DMS153 treated with DMSO at 0.1 percent for 48 hours (cell line): ENCODE measurements around the gene NRXN2.
"Not testable (repeated sequence)": the region's sequence is repeated elsewhere in the genome, so short reads cannot be mapped to it uniquely, and the experiment has no call there.

ENCODE experiments used
- DNase-seq: peaks from one replicate; lab custom pipeline; 2025; ENCODE audit not compliant: unreplicated experiment; lab: John Stamatoyannopoulos, UW

NRXN2 gene

DNA sequence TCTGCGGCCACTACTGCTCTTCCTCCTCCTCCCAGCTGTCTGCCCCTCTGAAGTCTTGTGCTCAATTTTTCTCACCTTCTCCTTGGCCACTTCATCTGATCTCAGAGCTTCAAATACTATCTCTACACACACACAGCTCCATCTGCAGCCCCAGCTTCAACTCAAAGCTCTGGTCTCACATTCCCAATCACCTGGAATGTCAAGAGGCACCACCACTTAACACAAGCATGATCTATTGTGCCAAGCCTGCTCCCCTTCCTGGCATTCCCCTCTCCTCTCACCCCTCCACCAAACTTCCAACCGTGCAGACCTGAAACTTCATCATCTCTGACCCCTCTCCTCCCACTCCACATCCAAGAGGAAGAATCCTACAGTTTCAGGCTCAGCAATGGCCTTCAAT lies 17.5 kb downstream of the NRXN2 start:
- no peak for DNase-seq

DNA sequence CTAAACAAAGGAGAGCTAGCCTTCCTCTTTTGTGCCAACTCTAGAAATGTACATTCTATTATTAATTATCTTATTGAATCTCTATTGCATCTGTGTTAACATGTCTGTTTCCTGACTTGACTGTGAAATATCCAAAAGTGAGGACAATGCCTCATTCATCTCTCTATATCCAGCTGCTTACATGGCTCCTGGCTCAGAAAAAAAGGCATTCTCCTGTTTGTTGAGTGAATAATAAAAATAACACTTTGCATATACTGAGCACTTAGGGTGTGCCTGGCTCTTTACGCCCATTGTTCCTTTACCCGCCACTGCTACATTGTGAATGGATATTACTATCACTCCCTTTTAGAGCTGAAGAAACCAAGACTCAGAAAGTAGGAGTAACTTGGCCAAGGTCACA lies 19.9 kb downstream of the NRXN2 start:
- no peak for DNase-seq

DNA sequence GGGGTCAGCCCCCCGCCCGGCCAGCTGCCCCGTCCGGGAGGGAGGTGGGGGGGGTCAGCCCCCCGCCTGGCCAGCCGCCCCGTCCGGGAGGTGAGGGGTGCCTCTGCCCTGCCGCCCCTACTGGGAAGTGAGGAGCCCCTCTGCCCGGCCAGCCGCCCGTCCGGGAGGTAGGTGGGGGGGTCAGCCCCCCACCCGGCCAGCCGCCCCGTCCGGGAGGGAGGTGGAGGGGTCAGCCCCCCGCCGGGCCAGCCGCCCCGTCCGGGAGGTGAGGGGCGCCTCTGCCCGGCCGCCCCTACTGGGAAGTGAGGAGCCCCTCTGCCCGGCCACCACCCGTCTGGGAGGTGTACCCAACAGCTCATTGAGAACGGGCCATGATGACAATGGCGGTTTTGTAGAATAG lies 21.0 kb downstream of the NRXN2 start:
- DNase-seq, result not testable (repeated sequence)

DNA sequence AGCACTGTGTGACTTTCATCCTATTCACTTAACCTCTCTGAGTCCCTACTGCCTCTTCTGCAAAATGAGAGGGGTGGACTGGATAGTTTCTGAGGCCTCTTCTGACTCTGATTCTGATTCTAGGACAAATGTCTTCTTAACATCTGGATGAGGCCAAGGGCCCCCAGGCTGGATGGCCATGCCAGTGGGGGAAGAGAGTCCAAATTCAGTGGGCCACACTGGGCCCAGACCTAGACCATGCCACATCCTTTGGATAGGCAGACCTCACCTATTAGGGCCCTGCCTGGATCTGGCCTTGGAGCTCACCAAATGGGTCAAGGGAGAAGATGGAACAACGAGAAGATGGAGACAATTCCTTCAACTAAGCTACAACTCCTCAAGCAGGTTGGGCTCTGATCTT lies 24.6 kb downstream of the NRXN2 start:
- DNase-seq, result no peak

DNA sequence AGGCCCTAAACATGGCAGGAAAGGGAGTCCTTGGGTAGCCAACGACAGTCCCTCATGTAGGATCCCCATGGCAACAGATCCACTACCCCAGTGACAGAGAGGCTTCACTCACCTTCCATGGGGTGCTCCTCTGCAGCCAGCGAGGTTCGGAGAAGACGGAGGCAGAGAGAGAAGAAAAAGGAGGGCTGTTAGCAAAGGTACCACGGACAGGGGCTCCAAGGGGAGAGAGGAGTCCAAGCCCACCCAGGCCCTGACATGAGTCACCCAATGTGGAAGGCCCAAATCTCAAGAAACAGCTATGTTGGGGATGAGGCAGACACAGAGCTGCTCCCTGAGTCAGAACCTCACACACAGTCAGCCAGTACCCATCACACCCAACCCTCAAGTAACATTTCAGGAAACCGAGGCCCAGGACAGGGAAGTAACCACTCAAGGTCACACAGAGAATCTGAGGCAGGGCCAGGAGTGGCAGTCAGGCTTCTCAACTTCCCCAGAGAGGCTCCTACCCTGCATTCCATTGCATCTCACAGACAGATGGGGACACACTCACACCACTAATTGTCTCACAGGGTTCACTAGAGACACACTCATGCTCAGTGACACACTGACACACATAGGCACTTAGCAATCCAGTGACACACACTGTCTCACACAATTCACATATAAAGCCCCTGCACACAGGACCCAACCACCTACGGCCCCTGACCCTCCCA lies 25.2 kb downstream of the NRXN2 start:
- DNase-seq, result no peak

DNA sequence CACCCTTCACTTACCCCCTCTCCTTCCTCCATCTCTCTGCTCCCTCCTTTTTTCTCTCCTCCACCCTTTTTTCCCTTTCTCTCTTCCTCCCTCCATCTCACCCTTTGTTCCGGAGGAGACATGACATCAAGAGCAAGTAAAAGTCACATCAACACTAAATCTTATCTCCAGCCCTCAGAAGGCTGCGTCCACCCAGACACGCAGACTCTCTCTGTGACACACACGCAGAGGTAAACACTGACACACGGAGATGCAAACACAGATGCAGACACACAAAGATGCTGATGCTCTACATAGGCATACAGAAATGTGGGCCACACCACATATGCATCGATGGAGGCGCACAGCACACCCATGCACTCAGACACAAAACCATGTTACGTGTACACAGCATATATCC lies 27.0 kb downstream of the NRXN2 start:
- DNase-seq, result no peak

DNA sequence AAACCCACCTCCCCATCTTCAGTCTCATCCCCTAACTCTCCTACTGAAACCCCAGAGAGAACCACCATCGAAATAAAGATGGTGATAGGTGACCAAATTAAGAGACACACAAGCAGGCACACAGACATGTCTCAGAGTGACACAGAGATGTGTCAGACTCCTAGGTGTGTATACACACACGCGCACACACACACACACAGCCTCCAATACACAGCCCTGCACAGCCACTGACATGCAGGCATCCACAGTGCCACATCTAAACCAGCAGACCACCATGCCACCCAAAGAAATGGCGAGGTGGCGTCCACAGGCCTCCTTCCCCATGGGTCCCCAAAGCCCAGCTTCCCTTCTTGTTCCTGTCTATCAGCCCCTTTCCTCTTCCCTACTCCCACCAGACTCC lies 27.4 kb downstream of the NRXN2 start:
- DNase-seq, result no peak

DNA sequence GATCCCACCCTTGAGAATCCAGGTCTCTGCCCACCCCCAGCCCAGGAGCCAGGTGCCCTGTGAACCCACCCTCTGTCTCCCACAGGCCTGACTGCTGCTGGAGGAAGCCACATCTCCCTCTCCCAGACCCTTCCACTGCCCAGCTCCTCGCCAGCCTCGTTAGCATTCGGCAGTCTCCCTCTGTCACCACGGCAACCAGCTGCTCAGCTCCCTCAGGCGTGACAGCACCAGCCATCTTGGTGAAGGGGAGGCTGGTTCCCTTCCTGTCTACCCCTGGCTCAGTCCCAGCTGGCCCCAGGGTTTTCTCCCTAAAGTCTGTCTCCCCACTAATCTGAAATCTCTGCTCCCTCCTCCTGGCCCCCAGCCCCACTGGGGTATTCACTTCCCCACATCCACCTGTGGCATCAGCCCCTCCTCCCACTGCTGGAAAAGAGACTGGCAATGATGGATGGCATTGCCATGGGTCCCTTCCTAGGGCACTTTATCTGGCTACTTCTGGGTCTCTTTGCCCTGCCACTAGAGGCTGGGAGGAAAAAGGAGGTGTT lies 28.1 kb downstream of the NRXN2 start:
- peak; percentile 11 for DNase-seq

DNA sequence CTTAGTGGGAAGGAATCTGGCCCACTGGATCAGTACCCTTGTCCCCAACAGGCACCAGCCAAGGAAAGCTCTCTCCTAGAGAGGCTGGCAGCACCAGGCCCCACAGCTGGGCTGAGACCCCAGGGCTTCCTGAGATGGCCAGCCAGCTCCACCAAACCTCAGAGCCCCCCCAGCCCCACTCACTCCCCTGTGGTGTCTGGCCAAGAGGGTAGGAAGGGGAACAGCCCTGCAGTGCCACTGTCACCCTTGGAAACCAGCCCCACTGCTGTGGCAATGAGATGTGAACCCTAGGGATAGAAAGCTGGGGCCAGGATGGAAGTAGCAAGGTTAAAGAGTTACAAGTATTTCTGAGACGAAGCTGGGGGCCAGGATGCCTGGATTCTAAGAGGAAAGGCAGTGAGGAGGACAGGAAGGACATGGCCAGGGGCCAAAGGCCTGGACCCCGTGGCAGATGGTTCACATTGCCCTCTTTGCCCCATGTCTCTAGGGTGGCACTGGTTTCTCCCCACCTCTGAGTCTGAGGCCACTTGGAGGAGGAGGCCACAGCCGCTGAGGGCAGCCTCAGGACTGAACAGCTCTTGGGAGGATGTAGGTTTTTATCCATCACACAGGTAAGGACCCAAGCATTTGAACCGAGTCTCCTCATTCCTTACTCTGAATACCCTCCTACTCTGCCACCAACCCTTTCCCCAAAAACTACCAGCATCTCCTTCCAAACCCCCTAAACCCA lies 28.8 kb downstream of the NRXN2 start:
- no peak for DNase-seq

DNA sequence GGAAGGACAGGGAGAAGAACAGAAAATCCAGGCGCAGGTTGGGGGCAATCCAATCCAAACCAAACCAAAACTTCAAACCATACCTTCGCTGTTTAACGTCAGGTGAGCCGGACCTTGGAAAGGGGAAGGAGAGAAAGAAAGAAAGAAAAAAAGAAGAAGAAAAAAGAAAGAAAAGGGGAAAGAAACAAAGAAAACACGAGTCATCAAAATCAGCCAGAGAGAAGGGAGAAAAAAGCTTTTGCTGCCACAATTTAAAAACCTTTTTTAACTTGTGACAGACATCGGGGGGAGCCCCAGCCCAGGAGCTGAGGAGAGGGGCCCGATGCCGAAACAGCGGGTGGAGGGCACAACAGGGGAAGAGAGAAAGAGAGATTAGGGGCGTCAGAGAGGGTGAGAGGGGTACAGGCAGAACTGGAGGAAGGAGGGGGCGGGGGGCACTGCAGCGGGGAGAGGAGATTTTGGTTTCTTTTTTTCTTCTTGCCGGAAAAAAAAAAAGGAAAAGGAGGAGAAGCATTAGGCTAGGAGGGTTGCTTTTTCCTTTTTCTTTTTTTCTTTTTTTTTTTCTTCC lies 30.1 kb downstream of the NRXN2 start:
- DNase-seq, result no peak

DNA sequence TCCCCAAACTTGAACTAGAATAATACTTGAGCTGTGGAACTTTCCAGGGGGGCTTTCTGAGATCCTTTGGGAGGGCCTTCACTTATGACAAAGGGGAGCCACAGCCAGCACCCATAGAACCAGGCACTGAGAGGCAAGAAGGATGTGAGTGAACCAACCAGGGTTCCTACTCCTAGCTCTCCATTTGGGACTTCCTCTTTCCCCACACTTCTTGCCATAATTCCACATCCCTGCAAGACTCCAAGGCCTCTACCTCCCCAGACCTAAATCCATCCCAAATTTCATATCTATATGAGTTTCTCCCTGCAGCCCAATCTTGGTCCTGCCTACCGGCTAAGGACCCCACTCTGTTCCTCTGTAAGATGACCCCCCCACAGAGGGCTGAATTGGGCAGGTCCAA lies 31.5 kb downstream of the NRXN2 start:
- no peak for DNase-seq

DNA sequence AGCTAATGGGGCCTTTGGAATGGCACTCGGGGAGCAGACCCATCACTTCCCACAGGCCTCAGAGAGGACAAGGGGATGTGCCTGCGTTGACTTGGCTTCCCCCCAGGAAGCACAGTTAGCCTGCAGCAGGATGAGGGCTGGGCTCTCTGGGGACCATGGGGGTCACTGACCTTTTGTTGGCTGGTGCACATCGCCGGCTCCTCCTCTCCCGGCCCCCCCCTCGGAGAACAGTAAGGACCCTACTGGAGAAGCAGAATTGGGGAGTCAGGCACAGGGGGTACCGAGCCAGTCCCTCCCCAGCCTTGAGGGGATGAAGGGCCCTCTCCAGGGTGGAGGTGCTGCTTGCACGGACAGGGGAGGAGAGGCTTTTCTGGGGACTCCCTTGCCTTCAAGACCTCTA lies 32.8 kb downstream of the NRXN2 start:
- DNase-seq, result no peak

DNA sequence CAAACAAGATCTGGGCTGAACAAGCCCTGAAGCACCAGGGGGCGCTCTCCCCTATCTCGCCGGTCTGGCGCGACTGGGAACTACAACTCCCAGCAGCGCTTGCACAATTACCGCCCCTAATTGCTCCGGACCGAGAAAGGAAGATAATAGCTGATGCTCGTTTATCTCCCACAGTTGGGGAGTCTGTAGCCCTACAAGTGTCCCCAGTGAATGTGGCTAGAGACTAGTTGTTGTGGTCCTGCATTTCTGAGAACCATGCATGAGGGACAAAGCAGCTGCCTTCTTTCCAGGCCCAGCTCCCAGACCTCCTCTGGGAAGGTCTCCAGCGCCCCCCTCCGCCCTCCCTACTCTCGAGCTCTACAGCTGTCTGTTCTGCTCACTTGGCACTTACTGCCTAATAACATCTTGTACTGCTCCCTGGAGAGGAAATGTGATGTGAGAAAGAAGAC lies 34.4 kb downstream of the NRXN2 start:
- DNase-seq, result peak; percentile 86

DNA sequence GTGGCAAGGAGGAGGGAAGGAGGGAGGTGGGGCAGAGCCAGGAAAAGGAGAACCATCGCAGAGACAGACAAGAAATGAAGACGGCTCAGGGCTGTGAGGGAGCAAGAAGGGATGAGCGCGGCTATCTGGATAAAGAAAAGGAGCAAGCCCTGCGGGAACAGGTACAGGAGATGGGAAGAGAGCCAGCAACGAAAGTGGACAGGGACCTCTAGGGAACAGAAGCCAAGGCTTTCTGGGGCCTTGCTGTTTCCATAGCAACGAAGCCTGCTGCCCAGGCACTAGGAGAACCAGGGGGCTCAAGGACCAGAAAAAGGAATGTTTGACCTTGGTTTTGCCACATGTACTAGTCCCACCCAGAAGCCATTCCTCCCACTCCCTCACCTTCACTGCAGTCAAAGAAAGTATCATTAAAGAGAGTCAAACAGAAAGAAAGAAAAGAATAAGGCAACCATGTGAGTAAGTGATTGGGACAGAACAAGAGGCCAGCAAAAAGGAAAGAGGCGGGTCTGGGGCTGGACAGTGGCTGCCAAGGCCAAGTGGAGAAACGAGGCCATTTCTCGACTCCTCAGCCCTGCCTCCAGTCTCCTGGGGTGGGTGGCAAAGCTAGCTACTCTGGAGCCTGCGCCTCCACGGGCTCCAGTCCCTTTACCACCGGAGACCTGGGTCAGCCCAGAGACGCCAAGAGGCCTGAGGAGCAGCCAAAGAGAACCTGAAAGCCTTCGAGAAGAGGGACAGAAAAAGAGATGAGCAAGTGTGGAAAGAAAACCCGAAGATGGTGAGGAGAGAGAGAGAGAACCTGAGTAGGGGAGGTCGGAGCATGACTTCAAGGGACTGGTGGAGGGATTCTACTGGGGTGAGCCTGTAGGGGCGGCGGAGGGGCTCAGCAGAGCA lies 35.1 kb downstream of the NRXN2 start:
- no peak for DNase-seq

DNA sequence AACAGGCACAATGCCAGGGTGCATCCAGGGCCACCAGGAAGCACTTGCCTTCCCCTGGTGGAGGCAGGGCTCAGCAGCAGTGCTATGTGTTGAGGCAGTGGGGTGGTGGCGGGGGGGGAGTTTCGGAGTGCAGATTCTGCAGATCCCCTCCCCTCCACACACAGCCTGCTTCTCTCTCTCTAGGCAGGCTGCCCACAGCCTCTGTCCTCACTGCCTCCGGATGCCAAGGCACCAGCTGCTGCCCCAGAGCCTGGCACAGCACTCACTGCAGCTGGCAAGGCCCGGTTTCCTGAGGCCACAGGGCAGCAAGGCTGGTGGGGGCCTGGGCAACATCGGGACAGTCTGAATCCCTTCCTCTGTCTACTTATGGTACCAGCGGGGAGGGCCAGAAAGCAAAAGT lies 35.8 kb downstream of the NRXN2 start:
- no peak for DNase-seq

DNA sequence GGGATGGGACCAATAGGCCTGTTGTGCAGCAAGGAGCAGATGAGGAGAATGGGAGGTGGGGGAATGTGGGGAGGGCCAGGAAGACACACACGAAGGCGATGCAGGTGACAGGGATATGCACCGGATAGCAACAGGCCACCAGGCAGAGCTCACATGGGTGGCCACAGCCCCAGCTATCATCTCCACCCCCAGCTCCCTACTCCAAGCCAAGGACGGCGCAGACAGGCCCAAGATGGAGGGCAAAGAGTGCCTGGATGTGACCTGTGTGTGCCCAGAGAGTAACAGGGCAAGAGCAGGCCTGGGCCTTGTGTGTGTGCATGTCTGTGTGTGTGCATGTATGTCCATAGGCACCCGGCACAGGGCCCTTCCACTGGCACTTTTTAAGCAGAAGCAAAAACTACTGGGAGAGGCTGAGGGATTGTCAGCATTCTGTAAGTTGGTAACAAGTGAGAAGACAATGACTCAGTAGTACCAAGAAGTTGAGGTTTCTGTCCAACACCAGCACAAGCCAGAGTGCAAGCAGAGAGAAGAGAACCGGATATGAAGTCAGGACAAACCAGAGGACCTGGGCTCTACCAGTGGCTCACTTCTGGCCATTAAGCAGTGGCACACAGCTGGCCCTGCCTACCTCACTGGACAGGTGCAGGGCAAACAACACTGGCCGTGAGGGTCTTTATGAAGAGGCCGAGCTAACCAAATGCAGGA lies 36.4 kb downstream of the NRXN2 start:
- no peak for DNase-seq

DNA sequence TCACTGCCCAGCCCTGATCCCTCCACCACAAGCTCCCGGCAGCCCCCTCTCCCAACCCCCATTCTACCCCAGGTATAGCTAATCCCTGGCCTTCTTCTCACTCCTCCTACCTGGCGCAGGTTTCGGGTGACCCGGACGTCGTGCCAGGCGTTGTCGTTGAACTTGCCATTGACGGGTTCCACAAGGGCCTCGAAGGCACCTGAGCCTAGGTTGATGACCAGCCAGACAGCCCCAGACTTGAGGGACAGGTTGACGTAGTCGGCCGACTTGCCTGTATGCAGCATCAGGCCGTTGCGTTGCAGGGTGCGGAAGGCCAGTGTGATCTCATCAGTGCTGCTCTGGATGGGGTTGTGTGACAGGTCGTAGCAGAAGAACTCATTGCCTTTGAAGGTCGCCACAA lies 37.5 kb downstream of the NRXN2 start:
- DNase-seq, result no peak

DNA sequence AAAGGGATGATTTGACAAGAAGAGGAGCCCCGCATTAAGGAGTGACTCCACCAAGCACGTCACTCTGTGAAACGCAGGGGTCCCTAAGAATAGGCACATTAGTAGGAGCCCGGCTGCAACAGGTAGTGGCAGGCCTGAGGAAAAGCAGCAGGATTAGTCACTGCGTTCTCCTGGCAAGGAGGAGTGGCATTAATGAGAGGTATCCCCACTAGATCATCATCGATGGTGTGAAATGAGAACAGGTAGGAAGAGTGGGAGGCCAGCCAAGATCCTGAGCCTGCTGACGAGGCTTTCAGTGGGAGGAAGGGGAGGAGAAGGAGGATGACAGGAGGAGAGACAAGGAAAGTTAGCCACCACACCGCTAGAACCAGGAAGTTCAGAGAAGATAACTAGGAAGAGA lies 38.6 kb downstream of the NRXN2 start:
- DNase-seq, result no peak

DNA sequence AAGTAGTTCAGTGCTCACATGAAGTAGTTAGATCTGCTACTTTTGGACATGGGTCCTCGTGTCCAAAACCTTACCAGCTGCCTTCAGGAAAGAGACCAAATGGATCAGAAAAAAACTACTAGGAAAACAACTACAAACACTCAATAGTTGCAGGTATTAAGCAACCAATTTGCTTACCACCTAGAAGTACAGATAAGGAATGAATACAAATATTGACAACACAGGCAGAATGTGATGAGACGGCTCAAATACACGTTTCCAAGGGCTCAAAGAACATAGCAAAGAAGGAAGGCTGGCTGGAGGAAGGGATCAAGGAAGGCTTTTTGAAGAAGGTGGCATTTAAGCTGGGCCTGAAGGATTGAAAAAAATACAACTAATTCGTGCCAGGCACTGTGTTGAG lies 41.8 kb downstream of the NRXN2 start:
- no peak for DNase-seq

DNA sequence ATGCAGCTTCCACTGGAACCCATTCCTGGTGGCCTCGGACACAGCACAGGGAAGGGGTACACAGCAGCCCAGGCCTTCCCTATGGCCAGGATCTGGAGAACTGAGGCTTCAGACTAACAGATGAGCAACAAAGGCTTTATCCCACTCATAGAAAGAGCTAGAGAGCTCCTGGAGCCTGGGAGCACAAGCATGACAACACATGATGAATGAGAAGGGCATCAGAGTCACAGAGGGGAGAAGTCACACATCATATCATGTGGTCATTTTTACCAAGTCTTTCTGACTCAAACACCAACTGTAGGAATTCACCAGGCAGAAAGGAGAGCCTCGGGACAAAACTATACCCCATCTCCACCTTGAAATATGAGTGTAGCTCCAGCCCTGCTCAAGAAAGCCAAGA lies 43.2 kb downstream of the NRXN2 start:
- no peak for DNase-seq
